ENCODE data around the gene MYH10. TPM values are rescaled to one million over a fixed set of nuclear protein-coding genes. Genes with fewer than 3 reads are reported as not detected.
"Not testable (repeated sequence)": the region's sequence is repeated elsewhere in the genome, so short reads cannot be mapped to it uniquely, and the experiment has no call there.

MYH10 gene
- total and polyA plus RNA-seq, 9 of the 15 experiments (the other 6 are each of a cell fraction or from before 2014, with no cell fraction given): 16.3 to 95.3 (median 39.7) TPM

DNA sequence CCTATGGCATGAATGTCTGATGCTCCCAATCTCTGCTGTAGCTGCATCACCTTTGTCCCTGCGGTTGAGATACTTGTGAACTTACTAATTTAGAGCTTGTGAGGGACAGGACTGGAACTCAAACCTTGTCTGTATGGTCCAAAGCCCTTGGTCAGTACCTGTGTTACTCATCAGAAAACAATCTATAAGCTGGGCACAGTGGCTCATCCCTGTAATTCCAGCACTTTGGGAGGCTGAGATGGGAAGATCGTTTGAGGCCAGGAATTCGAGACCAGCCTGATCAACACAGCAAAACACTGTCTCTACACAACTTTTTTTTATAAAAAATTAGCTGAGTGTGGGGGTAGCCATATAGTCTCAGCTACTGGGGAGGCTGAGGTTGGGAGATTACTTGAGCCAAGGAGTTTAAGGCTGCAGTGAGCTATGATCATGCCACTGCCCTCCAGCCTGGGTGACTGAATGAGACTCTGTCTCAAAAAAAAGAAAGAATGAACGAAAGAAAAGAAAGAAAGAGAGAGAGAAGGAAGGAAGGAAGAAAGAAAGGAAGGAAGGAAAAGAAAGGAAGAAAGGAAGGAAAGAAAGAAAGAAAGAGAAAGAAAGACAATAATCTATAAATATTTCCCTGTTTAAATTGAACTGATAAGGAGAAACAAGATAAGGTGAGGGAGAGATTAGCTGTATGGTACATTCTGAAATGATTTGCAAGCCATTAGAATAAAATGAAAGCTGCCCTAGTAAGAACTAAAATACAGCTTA is 31.7 kb upstream of the MYH10 start:
- 2% methylated on average over 4 of the region's 4 CpGs for WGBS (ENCODE audit: insufficient coverage, low coverage, missing lambda C conversion rate)
- no peak overlapping the region for H2AFZ ChIP-seq (ENCODE audit: low read depth, low read length)
- no TSS peak for BruUV-seq (replicated peaks)
- no peaks in the 10 kb centered on the region for H3K36me3 ChIP-seq (ENCODE audit: control insufficient read depth, insufficient read depth, low read length)
- H4K20me1 ChIP-seq (replicated peaks; ENCODE audit: control insufficient read depth, insufficient read depth, low read length): no peaks in the 10 kb centered on the region
- DNase-seq (ENCODE audit: extremely low read depth in 1 of 4, low spot score in 3 of 4) (no peak), FAIRE-seq (no peak), ATAC-seq (no peak)
- H3K4me2 ChIP-seq (ENCODE audit: insufficient read depth, low read length): no peak overlapping the region
- intact Hi-C loops (cut with micrococcal nuclease) (no loop called here), in situ Hi-C loops (cut with MboI) (no loop called here)
- CTCF ChIA-PET (ENCODE audit: low intra/inter-chr PET ratio): no interaction called here
- POLR2A ChIA-PET: interaction anchor here (2.4 kb wide), 1 partner anchor 11 kb away, joined by 13 read pairs; no protein-coding TSS in a partner anchor
- no peaks in the 10 kb centered on the region for H3K79me2 ChIP-seq (ENCODE audit: control insufficient read depth, insufficient read depth, low read length)
- H3K4me3 ChIP-seq: no peak overlapping the region
- H3K27me3 ChIP-seq (ENCODE audit: control insufficient read depth in 2 of 2, insufficient read depth in 2 of 2, low read length in 2 of 2): peaks cover 6 to 15% of the 10 kb centered on the region in 2 experiments; a peak in 4 of 5 replicates
- H3K9me1 ChIP-seq (ENCODE audit: control insufficient read depth, insufficient read depth, low read length): no peaks in the 10 kb centered on the region
- H3K27ac ChIP-seq (ENCODE audit: extremely low read depth, low read depth, low read length): no peak overlapping the region
- TF ChIP-seq IFI16 (CRISPR knock-in tag; IDR thresholded peaks at IDR 0.05): no peak
- TF ChIP-seq ZNF512 (tag; IDR thresholded peaks at IDR 0.05): peak; percentile 62
- H3K4me1 ChIP-seq (replicated peaks in 1 of 2; ENCODE audit: control insufficient read depth in 2 of 2, insufficient read depth in 2 of 2, low read length in 2 of 2): no peaks in the 10 kb centered on the region
- no peak overlapping the region for H3K9ac ChIP-seq (ENCODE audit: insufficient read depth in 1 of 2, low read depth in 2 of 2, low read length in 2 of 2)
- H3K9me3 ChIP-seq (replicated peaks; ENCODE audit: control insufficient read depth, insufficient read depth, low read depth, low read length): no peaks in the 10 kb centered on the region

- in situ Hi-C loops (cut with MboI); H3K4me2 ChIP-seq (ENCODE audit: insufficient read depth, low read length); H3K36me3 ChIP-seq (ENCODE audit: control insufficient read depth, insufficient read depth, low read length); intact Hi-C loops (cut with micrococcal nuclease); ATAC-seq; DNase-seq (ENCODE audit: extremely low read depth in 1 of 4, low spot score in 3 of 4); CTCF ChIA-PET (ENCODE audit: low intra/inter-chr PET ratio); H3K27ac ChIP-seq (ENCODE audit: extremely low read depth, low read depth, low read length); H3K79me2 ChIP-seq (ENCODE audit: control insufficient read depth, insufficient read depth, low read length); H3K9me3 ChIP-seq (replicated peaks; ENCODE audit: control insufficient read depth, insufficient read depth, low read depth, low read length); POLR2A ChIA-PET; H3K4me1 ChIP-seq (replicated peaks in 1 of 2; ENCODE audit: control insufficient read depth in 2 of 2, insufficient read depth in 2 of 2, low read length in 2 of 2); BruUV-seq (replicated peaks); H3K4me3 ChIP-seq; FAIRE-seq; H2AFZ ChIP-seq (ENCODE audit: low read depth, low read length); H4K20me1 ChIP-seq (replicated peaks; ENCODE audit: control insufficient read depth, insufficient read depth, low read length); H3K9ac ChIP-seq (ENCODE audit: insufficient read depth in 1 of 2, low read depth in 2 of 2, low read length in 2 of 2); H3K9me1 ChIP-seq (ENCODE audit: control insufficient read depth, insufficient read depth, low read length): not testable (repeated sequence)
- peaks cover 4 to 17% of the 10 kb centered on the region in 2 experiments; a peak in 4 of 5 replicates for H3K27me3 ChIP-seq (ENCODE audit: control insufficient read depth in 2 of 2, insufficient read depth in 2 of 2, low read length in 2 of 2)
These were observed 30.2 kb upstream of the MYH10 start for GRCh38 chr17:8660709-8661108.

Measured in K562 (cell line).